Left ventricle myocardium superior (tissue), 1 donor: ENCODE data around the gene POLD2. TPM values are rescaled to one million over a fixed set of nuclear protein-coding genes. Genes with fewer than 3 reads are reported as not detected.
A peak's percentile ranks its signal among the peaks of the same experiment; 100 is the strongest.

ENCODE experiments used
- ATAC-seq: fragments of 200-7000 bp; cut with Tn5 transposase; one replicate; pipeline ENCODE4 v1.9.1; 2020; ENCODE audit warnings: mild to moderate bottlenecking, moderate library complexity
- DNase-seq: peaks from one replicate; pipeline ENCODE4 v3.0.0-alpha.2; 2020
- intact Hi-C: fragments of 100-400 bp; cut with micrococcal nuclease; formaldehyde crosslinking; loops from one replicate; pipeline ENCODE4 v1.11.0; 2022
- microRNA-seq: library from miRNA; unstranded; fragments of <30 nt; microRNA quantifications from one replicate; pipeline ENCODE4 v1.2.0, GENCODE V29; 2020; ENCODE audit warnings: borderline number of aligned reads
- total RNA-seq: library from RNA; stranded (reverse); fragmentation: NEBNext Ultra II Directional; extraction: Animal tissue kit (Norgen Biotek cat#: 25700); gene quantifications from one replicate; pipeline ENCODE4 v1.2.1, GENCODE V29; 2021
- donor health status: DM: no; HTN: yes; CAD: no; lungs with severe emphysema.

The POLD2 gene
- total RNA-seq, 1 donor from 2014 or later = 92.9 TPM

DNA sequence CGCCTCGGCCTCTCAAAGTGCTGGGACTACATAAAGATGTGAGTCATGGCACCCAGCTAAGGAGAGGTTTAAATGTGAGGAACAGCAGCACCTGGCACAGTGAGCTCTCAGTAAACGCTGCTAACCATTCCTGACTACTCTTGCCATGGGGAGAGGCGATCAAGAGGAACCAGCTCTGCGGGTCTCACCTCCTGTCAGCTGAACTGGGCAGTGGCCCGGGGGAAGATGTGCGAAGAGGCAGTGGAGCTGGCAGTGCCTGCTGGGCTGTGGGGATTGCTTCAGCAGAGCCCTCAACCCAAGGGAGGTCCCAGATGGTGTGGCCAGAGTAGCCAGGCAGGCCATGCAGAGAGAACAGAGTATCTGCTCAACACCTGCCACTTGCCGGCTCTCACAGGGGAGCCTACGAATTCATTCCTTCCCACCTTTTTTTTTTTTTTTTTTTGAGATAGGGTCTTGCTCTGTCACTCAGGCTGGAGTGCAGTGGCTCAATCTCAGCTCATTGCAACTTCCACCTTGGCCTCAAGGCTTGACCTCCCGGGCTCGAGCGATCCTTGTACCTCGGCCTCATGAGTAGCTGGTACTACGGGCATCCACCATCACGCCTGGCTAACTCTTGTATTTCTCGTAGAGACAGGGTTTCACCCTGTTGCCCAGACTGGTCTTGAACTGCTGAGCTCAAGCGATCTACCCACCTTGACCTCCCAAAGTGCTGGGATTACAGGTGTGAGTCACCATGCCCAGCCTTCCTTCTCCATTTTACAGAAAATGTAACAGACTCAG is 47.9 kb downstream of the POLD2 start:
- ATAC-seq (no peak), DNase-seq (peak; percentile 18)
- intact Hi-C loops = no loop called here

DNA sequence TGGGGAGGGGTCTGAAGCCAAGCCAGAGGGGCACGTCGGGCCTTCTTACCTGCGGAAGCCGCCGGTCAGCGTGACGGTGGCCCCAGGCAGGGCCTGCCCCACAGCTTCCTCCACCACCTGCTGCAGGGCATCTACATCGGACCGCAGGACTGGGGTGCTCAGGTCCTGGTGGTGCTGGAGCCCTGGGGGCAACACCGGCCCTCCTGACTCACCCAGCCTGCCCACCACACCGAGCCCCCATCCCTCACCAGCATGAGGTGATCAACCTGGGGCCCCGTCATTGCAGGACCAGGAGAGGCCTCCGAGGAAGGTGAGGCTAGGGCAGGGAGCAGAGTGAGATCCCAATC is 49.0 kb downstream of the POLD2 start:
- ATAC-seq = no peak
- intact Hi-C loops = no loop called here
- no peak for DNase-seq

DNA sequence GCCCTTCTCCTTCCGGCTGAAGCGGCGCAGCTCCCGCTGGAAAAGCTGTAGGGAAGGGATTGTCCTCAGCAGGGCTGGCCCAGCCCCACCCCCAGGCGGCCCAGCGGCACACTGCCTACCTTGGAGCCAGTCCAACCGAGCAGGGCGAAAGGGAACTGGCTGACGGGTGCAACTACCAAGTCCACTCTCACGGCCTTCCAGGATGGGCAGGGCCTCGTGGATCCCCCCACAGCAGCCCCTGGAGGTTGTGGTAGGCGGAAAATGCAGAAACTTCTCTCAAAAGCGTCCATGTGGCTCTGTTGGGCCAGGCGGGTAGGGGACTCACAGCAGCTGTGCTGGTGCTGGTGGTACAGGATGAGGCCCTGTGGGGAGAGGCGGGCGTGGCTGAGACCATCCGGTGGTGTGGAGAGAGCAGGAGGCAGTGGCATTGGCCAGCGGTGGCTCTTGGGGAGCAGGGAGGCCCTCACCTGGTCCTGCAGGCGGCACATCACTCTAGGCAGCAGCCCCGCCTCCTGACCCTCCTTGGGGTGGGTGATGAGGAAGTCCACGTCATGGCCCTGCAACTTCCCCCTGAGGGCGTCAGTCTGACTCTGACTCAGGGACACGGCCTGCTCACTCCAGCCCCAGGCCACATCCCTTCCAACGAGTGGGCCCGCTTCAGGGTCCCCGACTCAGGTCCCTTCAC is 49.5 kb downstream of the POLD2 start:
- intact Hi-C loops = no loop called here

DNA sequence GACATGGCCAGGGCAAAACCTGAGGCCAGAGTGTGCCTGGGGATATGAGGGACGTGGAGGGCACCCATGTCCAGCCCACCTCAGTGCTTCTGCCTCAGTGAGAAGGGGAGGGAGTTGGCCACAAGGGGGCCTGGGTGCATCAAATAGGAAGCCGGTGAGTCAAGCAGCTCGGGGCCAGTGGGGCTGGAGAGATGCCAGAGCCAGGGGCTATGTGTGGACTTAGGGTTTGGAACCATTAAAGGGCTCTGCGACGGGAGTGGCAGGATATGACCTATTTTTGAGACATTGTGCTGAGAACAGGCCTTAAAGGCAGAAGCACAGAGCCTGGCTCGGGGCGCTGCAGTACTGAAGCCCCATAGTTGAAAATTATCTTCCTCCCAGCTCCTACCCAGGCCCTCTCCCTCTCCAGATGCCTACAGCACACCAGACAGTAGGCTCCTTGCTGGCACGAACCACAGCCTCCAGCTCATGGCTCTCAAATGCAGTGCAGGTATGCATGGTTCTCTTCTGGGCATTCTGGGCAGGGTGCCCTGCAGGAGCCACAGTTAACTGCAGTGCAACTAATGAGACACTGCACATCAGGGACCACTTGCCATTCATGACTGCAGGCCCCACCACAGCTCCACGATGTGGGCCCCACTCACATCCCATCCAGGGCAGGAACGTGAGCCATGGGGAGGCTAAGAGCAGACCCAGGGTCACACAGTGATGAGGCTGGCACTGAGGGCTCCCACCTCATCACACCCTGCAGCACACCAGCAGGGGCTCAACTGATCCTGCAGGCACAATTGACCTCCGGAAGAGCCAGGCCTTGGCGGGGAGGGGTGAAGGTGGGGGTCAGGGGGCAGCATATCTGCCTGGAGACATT is 50.8 kb downstream of the POLD2 start:
- intact Hi-C loops = no loop called here
- DNase-seq = peak; percentile 87
- peak; percentile 51 for ATAC-seq

More for the DNA sequence above, 49.5 kb downstream of the POLD2 start:
- peak; percentile 91 for DNase-seq
- peak; percentile 74 for ATAC-seq

DNA sequence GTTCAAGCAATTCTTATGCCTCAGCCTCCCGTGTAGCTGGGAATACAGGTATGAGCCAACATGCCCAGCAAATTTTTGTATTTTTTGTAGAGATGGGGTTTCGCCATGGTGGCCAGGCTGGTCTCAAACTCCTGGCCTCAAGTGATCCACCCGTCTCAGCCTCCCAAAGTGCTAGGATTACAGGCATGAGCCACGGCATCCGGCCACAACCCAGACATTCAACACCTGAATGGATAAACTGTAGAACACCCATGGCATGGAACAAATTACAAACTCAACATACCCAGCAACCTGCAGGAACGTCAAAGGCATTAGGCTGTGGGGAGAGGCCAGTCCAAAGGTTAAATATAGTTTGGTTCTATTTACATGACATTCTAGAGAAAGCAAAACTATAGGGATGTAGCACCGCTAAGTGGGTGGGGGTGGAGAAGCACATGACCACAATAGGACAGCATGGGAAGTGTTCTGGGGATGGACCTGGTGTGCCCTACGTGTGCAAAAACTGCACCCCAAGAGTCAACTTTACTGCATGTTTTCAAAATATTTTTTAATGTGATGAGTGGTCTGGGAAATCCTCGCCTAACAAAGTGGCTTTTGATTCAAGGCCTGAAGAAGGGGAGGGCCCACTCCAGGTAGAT is 51.5 kb downstream of the POLD2 start:
- intact Hi-C loops = no loop called here
- peak; percentile 7 for DNase-seq
- ATAC-seq = no peak

DNA sequence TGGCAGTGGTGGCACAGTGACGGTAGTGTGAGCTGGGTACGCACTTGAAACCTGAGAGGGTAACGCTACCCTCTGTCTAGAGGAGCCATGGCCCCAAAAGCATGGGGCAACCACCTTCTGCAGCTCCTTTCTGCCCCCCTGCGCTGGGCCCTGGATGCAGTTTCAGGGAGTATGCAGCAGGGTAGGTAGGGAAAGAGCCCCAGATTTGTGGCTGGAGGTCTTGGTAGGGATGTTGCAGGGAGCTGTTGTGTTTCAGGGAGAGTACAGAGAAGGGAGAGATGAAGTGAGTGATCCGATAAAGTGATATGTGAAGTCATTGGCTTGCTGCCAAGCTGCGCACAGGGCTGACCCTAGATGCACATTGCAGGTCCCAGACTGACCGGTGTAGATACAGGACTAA is 55.3 kb downstream of the POLD2 start:
- intact Hi-C loops = no loop called here
- DNase-seq (peak; percentile 40), ATAC-seq (no peak)

DNA sequence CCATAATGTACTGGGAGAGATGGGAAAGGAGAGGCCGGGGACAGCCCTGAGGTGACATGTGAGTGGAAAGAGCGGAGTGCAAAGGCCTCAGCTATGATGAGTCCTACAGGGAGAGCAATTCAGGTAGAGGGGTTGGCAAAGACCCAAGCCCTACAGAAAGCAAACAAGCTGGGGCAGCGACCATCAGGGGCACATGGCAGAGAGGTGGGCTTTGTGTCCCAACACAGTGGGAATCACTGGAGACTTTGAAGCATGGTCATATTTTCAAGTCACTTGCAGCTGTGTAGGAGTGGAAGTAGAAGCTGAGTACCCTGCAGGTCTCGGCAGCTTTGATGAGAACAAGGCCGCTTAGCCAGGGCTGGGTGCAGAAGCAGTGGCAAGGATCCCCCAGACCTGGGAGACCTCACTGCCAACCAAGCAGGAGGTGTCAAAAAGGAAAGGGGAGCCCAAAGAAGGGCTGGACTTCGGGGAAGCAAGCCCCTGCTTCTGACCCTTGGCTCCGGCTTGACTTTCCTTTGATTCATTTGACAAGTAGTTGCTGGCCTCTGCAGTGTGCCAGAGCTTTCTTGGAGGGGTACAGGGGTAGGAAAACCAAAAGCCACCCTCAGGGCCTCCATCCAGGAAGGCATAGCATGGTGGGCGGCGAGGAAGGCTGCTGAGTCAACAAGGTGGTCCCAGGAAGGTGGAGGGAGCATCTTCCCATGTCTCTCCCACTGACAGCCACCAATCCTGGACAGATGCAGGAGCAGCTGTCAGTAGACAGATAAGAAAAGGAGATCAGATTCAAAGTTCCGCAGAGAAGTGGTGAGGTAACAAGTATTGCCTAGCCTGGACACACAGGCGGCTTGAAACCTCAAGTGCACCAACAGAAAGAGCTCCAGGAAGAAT is 56.0 kb downstream of the POLD2 start:
- ATAC-seq (no peak), DNase-seq (peak; percentile 11)
- intact Hi-C loops = no loop called here

DNA sequence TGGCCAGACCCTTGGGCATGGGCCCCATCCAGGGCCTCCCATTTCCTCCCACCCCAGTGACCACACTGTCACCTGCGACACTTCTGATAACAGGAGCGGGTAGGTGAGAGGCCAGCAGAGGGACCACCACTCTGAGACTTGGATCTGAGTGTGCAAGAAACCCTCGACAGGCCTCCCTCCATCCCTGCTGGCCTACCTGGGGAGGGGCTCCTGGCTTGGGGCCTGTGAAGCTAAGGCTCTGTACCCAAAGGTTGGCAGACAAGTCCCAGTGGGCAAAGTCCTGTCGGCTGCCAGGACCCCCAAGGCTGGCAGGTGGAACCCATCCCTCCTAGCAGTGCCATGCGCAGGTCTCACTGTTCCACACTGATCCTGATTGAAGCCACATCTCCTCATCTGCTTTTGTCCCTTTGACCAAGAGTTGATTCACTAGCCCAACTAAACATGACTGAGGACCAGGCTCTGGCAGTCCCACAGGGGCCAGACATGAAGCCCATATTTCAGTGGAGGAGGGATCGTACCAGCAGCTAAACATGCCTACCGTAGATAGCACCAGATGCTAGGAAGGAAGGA is 56.8 kb downstream of the POLD2 start:
- ATAC-seq (no peak), DNase-seq (peak; percentile 41)
- intact Hi-C loops = no loop called here

DNA sequence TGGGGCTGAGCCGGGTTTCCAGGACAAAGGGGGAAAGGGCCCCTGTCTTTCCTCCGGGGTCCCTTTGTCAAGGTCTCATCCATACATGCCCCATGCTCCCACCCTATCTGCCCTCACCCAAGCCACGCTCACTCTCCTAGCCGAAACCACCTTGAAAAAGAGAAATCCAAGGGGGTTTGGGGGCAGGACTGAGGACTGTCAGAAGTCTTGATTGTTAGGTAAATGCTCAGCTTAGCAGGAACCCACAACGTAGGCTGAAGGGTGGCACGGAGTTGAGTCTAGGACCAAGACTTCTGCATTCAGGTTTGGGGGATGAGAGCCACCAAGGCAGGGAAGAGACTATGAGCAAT is 57.3 kb downstream of the POLD2 start:
- ATAC-seq (no peak), DNase-seq (no peak)
- intact Hi-C loops = no loop called here

DNA sequence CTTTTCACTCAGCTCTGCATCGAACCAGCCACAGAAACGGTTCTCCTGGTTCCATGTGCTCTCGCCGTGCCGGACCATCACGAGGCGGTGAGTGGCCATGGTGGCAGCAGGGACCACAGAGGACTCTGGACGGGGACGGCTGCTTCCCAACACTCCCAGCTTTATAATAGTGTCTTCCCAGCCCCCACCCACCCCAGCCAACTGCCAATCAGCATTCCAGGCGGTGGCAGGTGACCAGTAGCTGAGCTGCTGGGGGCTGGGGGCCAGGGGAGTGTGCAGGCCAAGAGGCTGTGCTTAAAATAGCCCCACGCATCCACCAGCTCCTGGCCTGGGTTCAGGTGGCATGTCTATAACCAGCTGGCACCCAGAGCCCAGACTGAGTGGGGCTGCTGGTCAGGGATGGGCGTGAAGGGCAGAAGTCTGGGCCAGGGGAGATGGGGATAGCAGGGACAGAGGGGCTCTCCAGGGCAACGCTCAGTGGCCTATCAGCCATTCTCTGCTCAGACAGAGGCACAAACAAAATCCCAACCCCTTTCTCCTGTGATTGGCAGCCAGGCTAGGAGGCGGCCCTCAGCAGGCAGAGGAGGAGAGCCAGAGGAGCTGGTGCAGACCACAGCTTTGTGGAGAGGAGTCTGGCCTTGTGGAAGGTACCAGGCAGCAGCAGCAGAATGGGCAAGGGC is 57.8 kb downstream of the POLD2 start, which contains the start of gene PGAM2:
Gene PGAM2 (minus strand): TSS at position 137 of the 680 bp plus-strand sequence. CDS start 38 bp downstream, at position 99.
- ATAC-seq (peak; percentile 81), DNase-seq (peak; percentile 92)
- intact Hi-C loops = no loop called here

DNA sequence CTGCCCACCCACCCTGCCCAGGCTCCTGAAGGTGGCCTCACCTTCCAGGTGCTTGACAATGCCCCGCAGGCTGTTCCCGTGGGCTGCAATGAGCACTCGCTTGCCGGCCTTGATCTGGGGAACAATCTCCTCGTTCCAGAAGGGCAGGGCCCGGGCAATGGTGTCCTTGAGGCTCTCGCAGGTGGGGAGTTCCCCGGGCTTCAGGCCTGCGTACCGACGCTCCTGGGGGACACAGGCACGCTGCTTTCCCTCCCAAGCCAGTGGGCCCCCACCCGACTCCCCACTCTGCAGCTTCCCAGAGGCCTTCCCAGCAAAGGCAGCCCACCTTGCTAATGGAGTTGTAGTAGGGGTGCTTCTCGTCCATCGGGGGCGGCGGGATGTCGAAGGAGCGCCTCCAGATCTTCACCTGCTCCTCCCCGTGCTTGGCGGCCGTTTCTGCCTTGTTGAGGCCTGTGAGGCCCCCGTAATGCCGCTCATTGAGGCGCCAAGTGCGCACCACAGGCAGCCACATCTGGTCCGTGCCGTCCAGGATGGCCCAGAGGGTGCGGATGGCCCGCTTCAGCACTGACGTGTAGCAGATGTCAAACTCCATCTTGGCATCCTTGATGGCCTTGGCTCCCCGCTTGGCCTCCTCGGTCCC is 58.4 kb downstream of the POLD2 start:
- intact Hi-C loops = no loop called here

More for the DNA sequence above, 58.4 kb downstream of the POLD2 start:
- DNase-seq (peak; percentile 42), ATAC-seq (peak; percentile 9)

Small RNA genes within 50 kb of the gene (microRNA-seq; reads per million reads assigned to microRNA genes)
- gene MIR6838 = 2.9 reads per million

Other genes starting within 250 kb of the POLD2 start
- gene URGCP, start 217.0 kb downstream of the POLD2 start, total RNA-seq = 40.3 TPM
- gene UBE2D4, start 197.1 kb downstream of the POLD2 start, total RNA-seq = 42.0 TPM
- gene SPDYE1, start 125.7 kb downstream of the POLD2 start, total RNA-seq = not detected
- gene DBNL, start 78.8 kb downstream of the POLD2 start, total RNA-seq = 31.2 TPM
- gene PGAM2, start 58.0 kb downstream of the POLD2 start, total RNA-seq = 967 TPM
- 17.6 TPM for gene POLM, start 41.0 kb downstream of the POLD2 start, total RNA-seq
- 18.4 TPM for gene AEBP1, start 19.2 kb downstream of the POLD2 start, total RNA-seq
- 2,865 TPM for gene MYL7, start 17.8 kb upstream of the POLD2 start, total RNA-seq
- gene GCK, start 65.9 kb upstream of the POLD2 start, total RNA-seq = 1.4 TPM
- gene YKT6, start 77.4 kb upstream of the POLD2 start, total RNA-seq = 58.4 TPM
- gene CAMK2B, start 202.0 kb upstream of the POLD2 start, total RNA-seq = 98.4 TPM